HL-60 (cell line): ENCODE data around the gene SRBD1.

Experiments used
- DNase-seq, 2 experiments: peaks; one replicate each; pipeline ENCODE4 v3.0.0-alpha.2; 2010 to 2020; ENCODE audit warnings: low read depth in 1 of 2, low spot score in 1 of 2
- H3K27ac ChIP-seq: fragments of 250-450 bp; sonication (Bioruptor Pico); replicated peaks from 2 replicates; pipeline ENCODE4 v1.5.1; 2020; ENCODE audit warnings: mild to moderate bottlenecking, moderate library complexity
- H3K27me3 ChIP-seq: fragments of 250-450 bp; sonication (Bioruptor Pico); 2 replicates; pipeline ENCODE4 v1.5.1; 2021; ENCODE audit warnings: mild to moderate bottlenecking, moderate library complexity; ENCODE audit not compliant: insufficient read depth, poor library complexity, severe bottlenecking
- H3K4me3 ChIP-seq: replicated peaks from 2 replicates; pipeline ENCODE4 v1.5.1; 2011; ENCODE audit warnings: mild to moderate bottlenecking, control low read depth, low read length; ENCODE audit not compliant: insufficient read depth
- CTCF ChIP-seq: IDR thresholded peaks from one replicate; pipeline ENCODE4 v1.5.1; 2011; ENCODE audit warnings: low read length, control low read depth, inconsistent platforms; ENCODE audit not compliant: insufficient read depth
- GABPA ChIP-seq: IDR thresholded peaks from 2 replicates; pipeline ENCODE4 v1.6.1; 2012; ENCODE audit warnings: low read depth
- POLR2AphosphoS5 ChIP-seq: IDR thresholded peaks from 2 replicates; pipeline ENCODE4 v1.6.1; 2012; ENCODE audit warnings: low read depth
- REST ChIP-seq: IDR thresholded peaks from 2 replicates; pipeline ENCODE4 v1.6.1; 2012; ENCODE audit warnings: low read depth; ENCODE audit not compliant: insufficient replicate concordance
- SPI1 ChIP-seq: IDR thresholded peaks from 2 replicates; pipeline ENCODE4 v1.6.1; 2012; ENCODE audit warnings: low read depth, mild to moderate bottlenecking, borderline replicate concordance

The SRBD1 gene

GRCh38 chr2:45545943-45546342 is 65.1 kb downstream of the SRBD1 start:
- no peak overlapping the region for H3K27ac ChIP-seq
- DNase-seq, result no peak
- no peak overlapping the region for H3K4me3 ChIP-seq
- TF ChIP-seq GABPA (no peak), SPI1 (peak; percentile 58; the same call in 1 of the 2 replicates)
- no peaks in the 10 kb centered on the region for H3K27me3 ChIP-seq

- Histone ChIP-seq H3K4me3 (no peak overlapping the region), H3K27me3 (no peaks in the 10 kb centered on the region), H3K27ac (no peak overlapping the region)
- no peak for DNase-seq
- TF ChIP-seq REST (no peak), SPI1 (no peak), POLR2AphosphoS5 (no peak), CTCF (no peak), GABPA (no peak)
Measured at GRCh38 chr2:45543257-45543656, 67.8 kb downstream of the SRBD1 start.

GRCh38 chr2:45542013-45542412 is 69.1 kb downstream of the SRBD1 start:
- Histone ChIP-seq H3K4me3 (no peak overlapping the region), H3K27me3 (no peaks in the 10 kb centered on the region), H3K27ac (no peak overlapping the region)
- TF ChIP-seq CTCF, result no peak
- no peak for TF ChIP-seq SPI1
- no peak for TF ChIP-seq REST
- TF ChIP-seq POLR2AphosphoS5, result no peak
- DNase-seq, result no peak

GRCh38 chr2:45541450-45541849 is 69.6 kb downstream of the SRBD1 start:
- H3K27ac ChIP-seq, result no peak overlapping the region
- DNase-seq, result no peak
- TF ChIP-seq POLR2AphosphoS5, result no peak
- H3K4me3 ChIP-seq, result no peak overlapping the region
- H3K27me3 ChIP-seq, result no peaks in the 10 kb centered on the region

- Histone ChIP-seq H3K27ac (no peak overlapping the region), H3K4me3 (no peak overlapping the region), H3K27me3 (no peaks in the 10 kb centered on the region)
- DNase-seq, result no peak
- no peak for TF ChIP-seq SPI1
- TF ChIP-seq CTCF, result no peak
- no peak for TF ChIP-seq REST
- TF ChIP-seq GABPA, result no peak
- TF ChIP-seq POLR2AphosphoS5, result no peak
Measured at GRCh38 chr2:45540942-45541341, 70.1 kb downstream of the SRBD1 start.
